Endothelial cell of umbilical vein (primary cell): Measurements from ENCODE around the gene NNT. TPM values are rescaled to one million over a fixed set of nuclear protein-coding genes. Genes with fewer than 3 reads are reported as not detected.

ENCODE experiments used
- BruUV-seq: library from RNA; stranded (reverse); fragments of 400-500 nt; replicated peaks from 2 replicates; lab custom pipeline; 2021; lab: Mats Ljungman, UMichigan
- CTCF ChIA-PET: fragments of 300-600, 350-600 bp; sonication (Branson Sonifier 250); formaldehyde crosslinking; loops from one replicate; lab custom pipeline; 2021; ENCODE audit warnings: antibody characterized with exemption, inconsistent platforms; lab: Charles Lee
- POLR2A ChIA-PET: fragments of 300-600, 350-600 bp; sonication (Branson Sonifier 250); formaldehyde crosslinking; loops from one replicate; lab custom pipeline; 2021; ENCODE audit warnings: antibody characterized with exemption, inconsistent platforms; lab: Charles Lee
- DNase-seq: peaks from one replicate; pipeline ENCODE4 v3.0.0-alpha.2; 2011; ENCODE audit warnings: low read depth, low spot score
- FAIRE-seq: peaks from 2 replicates; lab custom pipeline; 2011; peaks lifted over from hg19 to GRCh38; lab: Jason Lieb, UNC
- H2AFZ ChIP-seq: 2 replicates; pipeline ENCODE4 v1.6.0; 2012; ENCODE audit warnings: low read depth, low read length, control low read depth, inconsistent platforms
- H3K27ac ChIP-seq: 2 replicates; pipeline ENCODE4 v1.5.1; 2011; ENCODE audit warnings: low read depth, mild to moderate bottlenecking, control low read depth, low read length, moderate library complexity; ENCODE audit not compliant: insufficient read depth
- H3K27me3 ChIP-seq, 2 experiments: 2 replicates each; pipeline versions ENCODE4 v1.6.0 to v1.6.1; 2011; ENCODE audit warnings: low read length in 2 of 2, mixed read lengths in 1 of 2; ENCODE audit not compliant: control insufficient read depth in 2 of 2, insufficient read depth in 2 of 2
- H3K36me3 ChIP-seq, 2 experiments: 2 replicates in 1 of 2; 3 replicates in 1 of 2; pipeline ENCODE4 v1.5.1; 2011; ENCODE audit warnings: low read length in 2 of 2, mild to moderate bottlenecking in 1 of 2, moderate library complexity in 1 of 2; ENCODE audit not compliant: control insufficient read depth in 2 of 2, insufficient read depth in 2 of 2; ENCODE audit errors: extremely low read depth in 1 of 2
- H3K4me1 ChIP-seq: 3 replicates; pipeline ENCODE4 v1.5.1; 2011; ENCODE audit warnings: mild to moderate bottlenecking, low read length; ENCODE audit not compliant: control insufficient read depth, insufficient read depth; ENCODE audit errors: extremely low read depth
- H3K4me2 ChIP-seq: 2 replicates; pipeline ENCODE4 v1.6.1; 2011; ENCODE audit warnings: low read length, control low read depth, mixed read lengths; ENCODE audit not compliant: insufficient read depth
- H3K4me3 ChIP-seq, 3 experiments: fragments of 200-600 bp in 1 of 3; sonication (generic), shearing (Covaris generic) in 1 of 3; replicated peaks in 1 of 3; 2 replicates each; pipeline ENCODE4 v1.5.1; 2011 to 2016; ENCODE audit warnings: control low read depth in 3 of 3, low read length in 3 of 3, mild to moderate bottlenecking in 2 of 3, inconsistent platforms in 1 of 3, low read depth in 1 of 3, moderate library complexity in 1 of 3; ENCODE audit not compliant: insufficient read depth in 1 of 3
- H3K79me2 ChIP-seq: 2 replicates; pipeline ENCODE4 v1.6.0; 2012; ENCODE audit warnings: low read length, inconsistent platforms; ENCODE audit not compliant: control insufficient read depth, insufficient read depth
- H3K9ac ChIP-seq: replicated peaks from 2 replicates; pipeline ENCODE3; 2011; ENCODE audit warnings: low read length, control low read depth; ENCODE audit not compliant: insufficient read depth; ENCODE audit errors: extremely low read depth
- H3K9me1 ChIP-seq: replicated peaks from 3 replicates; pipeline ENCODE4 v1.6.0; 2011; ENCODE audit warnings: mild to moderate bottlenecking, low read length; ENCODE audit not compliant: control insufficient read depth, insufficient read depth; ENCODE audit errors: extremely low read depth
- H3K9me3 ChIP-seq: replicated peaks from 2 replicates; pipeline ENCODE4 v1.5.1; 2012; ENCODE audit warnings: low read length, inconsistent platforms; ENCODE audit not compliant: control insufficient read depth, insufficient read depth
- H4K20me1 ChIP-seq: replicated peaks from 2 replicates; pipeline ENCODE3; 2011; ENCODE audit warnings: mild to moderate bottlenecking, low read length; ENCODE audit not compliant: control insufficient read depth, insufficient read depth; ENCODE audit errors: extremely low read depth
- EZH2 ChIP-seq: IDR thresholded peaks from 2 replicates; pipeline ENCODE4 v1.6.1; 2012; ENCODE audit warnings: borderline replicate concordance, low read depth, mild to moderate bottlenecking, moderate library complexity, low read length, inconsistent platforms; ENCODE audit not compliant: severe bottlenecking
- FOS ChIP-seq: IDR thresholded peaks from 2 replicates; pipeline ENCODE4 v1.6.1; 2011; ENCODE audit warnings: mild to moderate bottlenecking, low read length, moderate library complexity, borderline replicate concordance; ENCODE audit not compliant: insufficient read depth
- GATA2 ChIP-seq: IDR thresholded peaks from 2 replicates; pipeline ENCODE4 v1.7.0; 2011; ENCODE audit warnings: low read depth, mild to moderate bottlenecking, moderate library complexity, mixed read lengths, low read length; ENCODE audit not compliant: insufficient read length, insufficient read depth
- JUN ChIP-seq: IDR thresholded peaks from 2 replicates; pipeline ENCODE4 v1.6.1; 2011; ENCODE audit warnings: borderline replicate concordance, low read depth; ENCODE audit not compliant: insufficient read length, insufficient read depth
- MYC ChIP-seq: IDR thresholded peaks from one replicate; pipeline ENCODE4 v1.6.1; 2011; ENCODE audit warnings: mild to moderate bottlenecking, low read depth, low read length
- POLR2A ChIP-seq: IDR thresholded peaks from 2 replicates; pipeline ENCODE4 v1.6.1; 2012; ENCODE audit warnings: low read depth, mild to moderate bottlenecking, control low read depth, low read length
- POLR2AphosphoS5 ChIP-seq: IDR thresholded peaks from 2 replicates; pipeline ENCODE4 v1.6.1; 2012; ENCODE audit warnings: low read depth, mild to moderate bottlenecking, control low read depth, low read length, moderate library complexity; ENCODE audit not compliant: insufficient read depth
- dilution Hi-C: fragments of 300-500 bp; cut with MboI; formaldehyde crosslinking; loops from one replicate; pipeline ENCODE4 v1.15.0; 2019; ENCODE audit warnings: low sequenced_read_pairs; ENCODE audit not compliant: extremely low pct_ligation_motif_present
- intact Hi-C: fragments of 100-400 bp; cut with micrococcal nuclease; formaldehyde crosslinking; loops from one replicate; pipeline ENCODE4 v1.10.0; 2022
- polyA plus RNA-seq, 4 experiments: library from polyadenylated mRNA; depleted of rRNA in 3 of 4; stranded (reverse) in 3 of 4; unstranded in 1 of 4; fragments of >200 nt; gene quantifications; 2 replicates each; pipeline versions ENCODE4 v1.2.1 to v1.2.3, GENCODE V29; 2011 to 2012; ENCODE audit warnings: missing spikeins in 1 of 4
- total RNA-seq: library from RNA; stranded (reverse); gene quantifications from 2 replicates; pipeline ENCODE4 v1.2.3, GENCODE V29; 2021
- TF ChIP-seq, protein P1 (sequence below): IDR thresholded peaks from 2 replicates; pipeline ENCODE4 v1.6.1; 2011; ENCODE audit not compliant: insufficient read depth, insufficient read length
- TF ChIP-seq, protein P2 (sequence below), 2 donors: IDR thresholded peaks; 1 replicate in 1 of 2; 2 replicates in 1 of 2; pipeline ENCODE4 v1.5.1; 2011; ENCODE audit warnings: low read length in 2 of 2, mild to moderate bottlenecking in 2 of 2, moderate library complexity in 2 of 2, control low read depth in 1 of 2, inconsistent platforms in 1 of 2, low read depth in 1 of 2; ENCODE audit not compliant: insufficient read depth in 1 of 2; ENCODE audit errors: extremely low read depth in 1 of 2

NNT gene
- total and polyA plus RNA-seq, 2 donors (not counting 3 experiments of a cell fraction or from before 2014, with no cell fraction given), result 38.2 to 82.5 TPM

DNA sequence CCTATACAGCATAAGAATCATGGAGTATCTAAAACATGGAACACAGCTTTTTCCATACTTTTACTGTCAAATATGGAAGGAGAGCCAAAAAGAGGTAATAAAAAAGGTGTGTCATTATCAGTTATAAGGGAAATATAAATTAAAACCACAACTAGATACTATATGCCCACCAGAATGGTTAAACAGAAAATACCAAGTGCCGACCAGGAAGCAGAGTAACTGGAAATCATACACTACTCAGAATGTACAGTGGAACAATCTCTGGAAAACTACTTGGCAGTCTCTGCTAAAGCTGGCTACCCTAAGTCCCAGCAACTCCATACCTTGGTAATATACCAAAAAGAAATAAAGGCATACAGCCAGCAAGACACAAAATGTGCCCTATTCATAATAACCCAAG lies 48.5 kb upstream of the NNT start:
- Histone ChIP-seq H3K27ac (no peak overlapping the region), H2AFZ (no peak overlapping the region), H3K79me2 (peaks cover 66% of the 10 kb centered on the region), H3K4me1 (peaks cover 25% of the 10 kb centered on the region), H4K20me1 (peaks cover 7% of the 10 kb centered on the region), H3K9me3 (no peaks in the 10 kb centered on the region), H3K4me2 (peak overlapping the region; percentile 93), H3K27me3 (peaks cover 0 to 1% of the 10 kb centered on the region in 2 experiments), H3K36me3 (peaks cover 3 to 16% of the 10 kb centered on the region in 2 experiments), H3K9me1 (no peaks in the 10 kb centered on the region), H3K4me3 (peak overlapping the region in 1 of 3 experiments; percentile 96), H3K9ac (no peak overlapping the region)
- DNase-seq (no peak), FAIRE-seq (no peak)
- dilution Hi-C loops, result no loop called here
- POLR2A ChIA-PET, result no interaction called here
- CTCF ChIA-PET, result interaction anchor here (1.0 to 3.6 kb wide), 6 partner anchors 10 to 77 kb away, joined by 3 to 17 read pairs (median 10); partner anchors contain the start of genes NNT and TMEM267
- TF ChIP-seq GATA2 (no peak), FOS (no peak), POLR2A (no peak), JUN (no peak), POLR2AphosphoS5 (no peak), EZH2 (no peak), MYC (no peak)
- TF ChIP-seq, protein P1, sequence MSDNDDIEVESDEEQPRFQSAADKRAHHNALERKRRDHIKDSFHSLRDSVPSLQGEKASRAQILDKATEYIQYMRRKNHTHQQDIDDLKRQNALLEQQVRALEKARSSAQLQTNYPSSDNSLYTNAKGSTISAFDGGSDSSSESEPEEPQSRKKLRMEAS, result no peak
- TF ChIP-seq, protein P2, sequence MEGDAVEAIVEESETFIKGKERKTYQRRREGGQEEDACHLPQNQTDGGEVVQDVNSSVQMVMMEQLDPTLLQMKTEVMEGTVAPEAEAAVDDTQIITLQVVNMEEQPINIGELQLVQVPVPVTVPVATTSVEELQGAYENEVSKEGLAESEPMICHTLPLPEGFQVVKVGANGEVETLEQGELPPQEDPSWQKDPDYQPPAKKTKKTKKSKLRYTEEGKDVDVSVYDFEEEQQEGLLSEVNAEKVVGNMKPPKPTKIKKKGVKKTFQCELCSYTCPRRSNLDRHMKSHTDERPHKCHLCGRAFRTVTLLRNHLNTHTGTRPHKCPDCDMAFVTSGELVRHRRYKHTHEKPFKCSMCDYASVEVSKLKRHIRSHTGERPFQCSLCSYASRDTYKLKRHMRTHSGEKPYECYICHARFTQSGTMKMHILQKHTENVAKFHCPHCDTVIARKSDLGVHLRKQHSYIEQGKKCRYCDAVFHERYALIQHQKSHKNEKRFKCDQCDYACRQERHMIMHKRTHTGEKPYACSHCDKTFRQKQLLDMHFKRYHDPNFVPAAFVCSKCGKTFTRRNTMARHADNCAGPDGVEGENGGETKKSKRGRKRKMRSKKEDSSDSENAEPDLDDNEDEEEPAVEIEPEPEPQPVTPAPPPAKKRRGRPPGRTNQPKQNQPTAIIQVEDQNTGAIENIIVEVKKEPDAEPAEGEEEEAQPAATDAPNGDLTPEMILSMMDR (IDR thresholded peaks at IDR 0.05; ENCODE audit: extremely low read depth in 1 of 2, insufficient read depth in 1 of 2, low read depth in 1 of 2, low read length in 2 of 2), result no peak
- BruUV-seq, result no TSS peak
- intact Hi-C loops, result no loop called here
